HEK293 (cell line): ENCODE data around the gene DUXA.

Experiments
- CTCF ChIA-PET: fragments of 350-600 bp; formaldehyde crosslinking; extraction: SDS; loops from one replicate; lab custom pipeline; 2021; ENCODE audit warnings: antibody characterized with exemption; lab: Yijun Ruan, JAX
- POLR2A ChIA-PET: fragments of 300-600 bp; formaldehyde crosslinking; extraction: SDS; loops from one replicate; lab custom pipeline; 2020; ENCODE audit warnings: antibody characterized with exemption, inconsistent platforms; lab: Yijun Ruan, JAX
- H3K27ac ChIP-seq: fragments of 200-500 bp; sonication (Bioruptor generic); 2 replicates; pipeline ENCODE4 v1.5.1; 2014; ENCODE audit warnings: low read depth, low read length, control low read depth, inconsistent platforms; ENCODE audit errors: extremely low read depth
- H3K36me3 ChIP-seq, 2 experiments: fragments of 200-500 bp in 1 of 2; sonication (Bioruptor generic) in 1 of 2; 1 replicate in 1 of 2; 2 replicates in 1 of 2; pipeline ENCODE4 v1.5.1; 2014 to 2017; ENCODE audit warnings: inconsistent platforms in 2 of 2, low read length in 2 of 2; ENCODE audit not compliant: control insufficient read depth in 2 of 2, insufficient read depth in 1 of 2
- H3K4me1 ChIP-seq: fragments of 200-500 bp; sonication (Bioruptor generic); 2 replicates; pipeline ENCODE4 v1.5.1; 2014; ENCODE audit warnings: mild to moderate bottlenecking, low read length, inconsistent platforms; ENCODE audit not compliant: control insufficient read depth, insufficient read depth
- H3K4me3 ChIP-seq: 2 replicates; pipeline ENCODE4 v1.5.1; 2011; ENCODE audit warnings: low read depth, mild to moderate bottlenecking, control low read depth, low read length, moderate library complexity
- H3K9me3 ChIP-seq: fragments of 200-500 bp; sonication (Bioruptor generic); 2 replicates; pipeline ENCODE4 v1.5.1; 2014; ENCODE audit warnings: low read depth, low read length, inconsistent platforms; ENCODE audit not compliant: control insufficient read depth, insufficient read depth
- BCL11A ChIP-seq: fragments of 450-650 bp; formaldehyde crosslinking; IDR thresholded peaks from 2 replicates; pipeline ENCODE4 v1.5.1; 2016; ENCODE audit warnings: low read depth, missing biosample characterization, missing genetic modification characterization
- CTCF ChIP-seq: fragments of 450-650 bp; formaldehyde crosslinking; IDR thresholded peaks from 2 replicates; pipeline ENCODE4 v1.5.1; 2016; ENCODE audit warnings: missing biosample characterization, missing genetic modification characterization
- REPIN1 ChIP-seq: fragments of 450-650 bp; formaldehyde crosslinking; IDR thresholded peaks from 2 replicates; pipeline ENCODE4 v1.5.1; 2017; ENCODE audit warnings: missing biosample characterization, missing genetic modification characterization, low read depth
- ZBTB21 ChIP-seq: fragments of 450-650 bp; formaldehyde crosslinking; IDR thresholded peaks from 2 replicates; pipeline ENCODE4 v1.5.1; 2017; ENCODE audit warnings: missing biosample characterization, missing genetic modification characterization
- ZBTB49 ChIP-seq: fragments of 450-650 bp; formaldehyde crosslinking; IDR thresholded peaks from 2 replicates; pipeline ENCODE4 v1.5.1; 2016; ENCODE audit warnings: missing biosample characterization, missing genetic modification characterization, low read depth
- ZNF19 ChIP-seq: fragments of 450-650 bp; formaldehyde crosslinking; IDR thresholded peaks from 2 replicates; pipeline ENCODE4; 2016; ENCODE audit warnings: missing biosample characterization, missing genetic modification characterization, low read depth
- ZNF223 ChIP-seq: fragments of 450-650 bp; formaldehyde crosslinking; IDR thresholded peaks from 2 replicates; pipeline ENCODE4 v1.5.1; 2016; ENCODE audit warnings: missing biosample characterization, missing genetic modification characterization
- ZNF311 ChIP-seq: fragments of 450-650 bp; formaldehyde crosslinking; IDR thresholded peaks from 2 replicates; pipeline ENCODE4 v1.5.1; 2017; ENCODE audit warnings: missing biosample characterization, missing genetic modification characterization, borderline replicate concordance
- ZNF324 ChIP-seq: fragments of 450-650 bp; formaldehyde crosslinking; IDR thresholded peaks from 2 replicates; pipeline ENCODE4 v1.5.1; 2016; ENCODE audit warnings: missing biosample characterization, missing genetic modification characterization
- ZNF335 ChIP-seq: fragments of 450-650 bp; formaldehyde crosslinking; conservative IDR thresholded peaks from 2 replicates; pipeline ENCODE4 v1.5.1; 2016; ENCODE audit warnings: missing biosample characterization, missing genetic modification characterization
- ZNF366 ChIP-seq: fragments of 450-650 bp; formaldehyde crosslinking; conservative IDR thresholded peaks from 2 replicates; pipeline ENCODE4 v1.5.1; 2016; ENCODE audit warnings: missing biosample characterization, missing genetic modification characterization
- ZNF488 ChIP-seq: fragments of 450-650 bp; formaldehyde crosslinking; IDR thresholded peaks from 2 replicates; pipeline ENCODE4 v1.5.1; 2016; ENCODE audit warnings: missing biosample characterization, missing genetic modification characterization
- ZNF529 ChIP-seq: fragments of 450-650 bp; formaldehyde crosslinking; IDR thresholded peaks from 2 replicates; pipeline ENCODE4 v1.5.1; 2017; ENCODE audit warnings: missing genetic modification characterization, missing biosample characterization; ENCODE audit not compliant: insufficient replicate concordance
- ZNF561 ChIP-seq: fragments of 450-650 bp; IDR thresholded peaks from 2 replicates; pipeline ENCODE4 v1.5.1; 2018; ENCODE audit warnings: missing biosample characterization, missing genetic modification characterization, borderline replicate concordance
- ZNF704 ChIP-seq: fragments of 450-650 bp; formaldehyde crosslinking; IDR thresholded peaks from 2 replicates; pipeline ENCODE4 v1.5.1; 2016; ENCODE audit warnings: missing biosample characterization, missing genetic modification characterization
- ZNF776 ChIP-seq: fragments of 450-650 bp; formaldehyde crosslinking; IDR thresholded peaks from 2 replicates; pipeline ENCODE4 v1.5.0; 2017; ENCODE audit warnings: missing biosample characterization, missing genetic modification characterization, borderline replicate concordance
- ZSCAN5A ChIP-seq: fragments of 450-650 bp; formaldehyde crosslinking; IDR thresholded peaks from 2 replicates; pipeline ENCODE4 v1.5.1; 2016; ENCODE audit warnings: missing biosample characterization, missing genetic modification characterization
- TF ChIP-seq, protein P1 (sequence below): fragments of 450-650 bp; formaldehyde crosslinking; IDR thresholded peaks from 2 replicates; pipeline ENCODE4; 2016; ENCODE audit warnings: missing biosample characterization, missing genetic modification characterization
- TF ChIP-seq, protein P2 (sequence below): fragments of 450-650 bp; formaldehyde crosslinking; IDR thresholded peaks from 2 replicates; pipeline ENCODE4 v1.5.1; 2016; ENCODE audit warnings: missing biosample characterization, missing genetic modification characterization

DUXA gene

DNA sequence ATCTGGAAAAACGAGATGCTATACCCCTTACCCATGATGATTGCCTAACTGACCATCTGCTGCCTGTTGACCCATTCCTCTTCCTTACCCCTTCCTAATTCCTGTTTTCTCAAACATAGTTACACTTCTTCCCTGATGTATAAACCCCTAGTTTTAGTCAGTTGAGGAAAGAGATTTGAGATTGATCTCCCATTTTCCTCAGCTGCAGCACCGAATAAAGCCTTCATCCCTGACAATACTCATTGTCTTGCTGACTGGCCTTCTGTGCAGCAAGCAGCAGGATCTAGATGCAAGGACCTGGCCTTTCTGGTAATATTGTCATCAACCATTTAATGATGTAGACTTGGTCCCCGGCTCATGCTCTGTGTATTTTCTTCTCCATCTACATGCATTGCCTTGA, 23.0 kb upstream of the DUXA start (continued):
- TF ChIP-seq ZBTB49 (tag by site-specific recombination) (no peak), ZNF776 (tag by site-specific recombination) (no peak), ZNF335 (tag by site-specific recombination) (no peak)

GRCh38 chr19:57171551-57172081, 4.3 kb upstream of the DUXA start:
- Histone ChIP-seq H3K9me3 (peaks cover 3% of the 10 kb centered on the region), H3K4me3 (peak overlapping the region; percentile 40), H3K4me1 (no peaks in the 10 kb centered on the region), H3K27ac (no peak overlapping the region), H3K36me3 (no peaks in the 10 kb centered on the region)
- TF ChIP-seq ZNF223 (tag by site-specific recombination) (no peak), ZNF366 (tag by site-specific recombination) (no peak)
- POLR2A ChIA-PET = interaction anchor here (0.8 kb wide), 1 partner anchor 20 kb away, joined by 3 read pairs; no protein-coding TSS in a partner anchor
- CTCF ChIA-PET = no interaction called here

- Histone ChIP-seq H3K4me1 (no peaks in the 10 kb centered on the region), H3K27ac (no peak overlapping the region), H3K36me3 (no peaks in the 10 kb centered on the region), H3K4me3 (no peak overlapping the region), H3K9me3 (no peaks in the 10 kb centered on the region)
- ChIA-PET POLR2A (no interaction called here), CTCF (no interaction called here)
- TF ChIP-seq, protein P1, sequence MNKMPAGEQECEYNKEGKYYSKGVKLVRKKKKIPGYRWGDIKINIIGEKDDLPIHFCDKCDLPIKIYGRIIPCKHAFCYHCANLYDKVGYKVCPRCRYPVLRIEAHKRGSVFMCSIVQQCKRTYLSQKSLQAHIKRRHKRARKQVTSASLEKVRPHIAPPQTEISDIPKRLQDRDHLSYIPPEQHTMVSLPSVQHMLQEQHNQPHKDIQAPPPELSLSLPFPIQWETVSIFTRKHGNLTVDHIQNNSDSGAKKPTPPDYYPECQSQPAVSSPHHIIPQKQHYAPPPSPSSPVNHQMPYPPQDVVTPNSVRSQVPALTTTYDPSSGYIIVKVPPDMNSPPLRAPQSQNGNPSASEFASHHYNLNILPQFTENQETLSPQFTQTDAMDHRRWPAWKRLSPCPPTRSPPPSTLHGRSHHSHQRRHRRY (tag by site-specific recombination) = no peak
- TF ChIP-seq REPIN1 (tag by site-specific recombination) (no peak), ZNF311 (tag by site-specific recombination) (no peak), ZNF561 (tag by site-specific recombination) (no peak), BCL11A (no peak), ZSCAN5A (no peak), ZNF19 (tag by site-specific recombination) (no peak), ZNF529 (no peak), ZNF488 (tag by site-specific recombination) (no peak), ZNF704 (no peak), CTCF (tag by site-specific recombination) (no peak), ZBTB21 (tag by site-specific recombination) (no peak), ZNF324 (no peak)
- TF ChIP-seq, protein P2, sequence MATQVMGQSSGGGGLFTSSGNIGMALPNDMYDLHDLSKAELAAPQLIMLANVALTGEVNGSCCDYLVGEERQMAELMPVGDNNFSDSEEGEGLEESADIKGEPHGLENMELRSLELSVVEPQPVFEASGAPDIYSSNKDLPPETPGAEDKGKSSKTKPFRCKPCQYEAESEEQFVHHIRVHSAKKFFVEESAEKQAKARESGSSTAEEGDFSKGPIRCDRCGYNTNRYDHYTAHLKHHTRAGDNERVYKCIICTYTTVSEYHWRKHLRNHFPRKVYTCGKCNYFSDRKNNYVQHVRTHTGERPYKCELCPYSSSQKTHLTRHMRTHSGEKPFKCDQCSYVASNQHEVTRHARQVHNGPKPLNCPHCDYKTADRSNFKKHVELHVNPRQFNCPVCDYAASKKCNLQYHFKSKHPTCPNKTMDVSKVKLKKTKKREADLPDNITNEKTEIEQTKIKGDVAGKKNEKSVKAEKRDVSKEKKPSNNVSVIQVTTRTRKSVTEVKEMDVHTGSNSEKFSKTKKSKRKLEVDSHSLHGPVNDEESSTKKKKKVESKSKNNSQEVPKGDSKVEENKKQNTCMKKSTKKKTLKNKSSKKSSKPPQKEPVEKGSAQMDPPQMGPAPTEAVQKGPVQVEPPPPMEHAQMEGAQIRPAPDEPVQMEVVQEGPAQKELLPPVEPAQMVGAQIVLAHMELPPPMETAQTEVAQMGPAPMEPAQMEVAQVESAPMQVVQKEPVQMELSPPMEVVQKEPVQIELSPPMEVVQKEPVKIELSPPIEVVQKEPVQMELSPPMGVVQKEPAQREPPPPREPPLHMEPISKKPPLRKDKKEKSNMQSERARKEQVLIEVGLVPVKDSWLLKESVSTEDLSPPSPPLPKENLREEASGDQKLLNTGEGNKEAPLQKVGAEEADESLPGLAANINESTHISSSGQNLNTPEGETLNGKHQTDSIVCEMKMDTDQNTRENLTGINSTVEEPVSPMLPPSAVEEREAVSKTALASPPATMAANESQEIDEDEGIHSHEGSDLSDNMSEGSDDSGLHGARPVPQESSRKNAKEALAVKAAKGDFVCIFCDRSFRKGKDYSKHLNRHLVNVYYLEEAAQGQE = no peak
Measured at GRCh38 chr19:57165846-57166245, 1.4 kb downstream of the DUXA start.
